Activated CD4-positive, alpha-beta memory T cell treated with anti-CD3 and anti-CD28 coated beads for 36 hours (primary cell): Measurements from ENCODE around the gene FAM98A. TPM values are rescaled to one million over a fixed set of nuclear protein-coding genes. Genes with fewer than 3 reads are reported as not detected.

ENCODE experiments used
- CTCF ChIA-PET: fragments of 350-600 bp; sonication (Branson Sonifier 250); formaldehyde crosslinking; loops from one replicate; lab custom pipeline; 2021; ENCODE audit warnings: antibody characterized with exemption, inconsistent platforms; lab: Charles Lee
- POLR2A ChIA-PET: fragments of 350-600 bp; sonication (Branson Sonifier 250); formaldehyde crosslinking; loops from one replicate; lab custom pipeline; 2021; ENCODE audit warnings: antibody characterized with exemption; lab: Charles Lee
- DNase-seq: peaks from one replicate; pipeline ENCODE4 v3.0.0-alpha.2; 2020
- H3K27ac Mint-ChIP-seq: one replicate; pipeline ENCODE4 v1.8.0; 2021; ENCODE audit warnings: mixed read lengths
- H3K27me3 Mint-ChIP-seq: one replicate; pipeline ENCODE4 v1.8.0; 2021; ENCODE audit warnings: mixed read lengths
- H3K36me3 Mint-ChIP-seq: one replicate; pipeline ENCODE4 v1.8.0; 2021; ENCODE audit warnings: mixed read lengths
- H3K4me1 Mint-ChIP-seq: one replicate; pipeline ENCODE4 v1.8.0; 2021; ENCODE audit warnings: low read depth, mixed read lengths
- H3K4me3 Mint-ChIP-seq: one replicate; pipeline ENCODE4 v1.8.0; 2021; ENCODE audit warnings: mild to moderate bottlenecking, mixed read lengths
- H3K9me3 Mint-ChIP-seq: one replicate; pipeline ENCODE4 v1.8.0; 2021; ENCODE audit warnings: mixed read lengths
- intact Hi-C: fragments of 100-400 bp; cut with micrococcal nuclease; formaldehyde crosslinking; loops from one replicate; pipeline ENCODE4 v1.15.1; 2023
- total RNA-seq, 2 experiments: library from RNA; stranded (reverse); gene quantifications; one replicate each; pipeline ENCODE4 v1.2.3, GENCODE V29; 2021

Gene FAM98A
- 10 to 100 TPM; 46.7 to 46.8 TPM for total RNA-seq

- Mint-ChIP-seq H3K4me1 (peaks cover 22% of the 10 kb centered on the region), H3K27me3 (no peaks in the 10 kb centered on the region), H3K9me3 (no peaks in the 10 kb centered on the region), H3K36me3 (peaks cover 11% of the 10 kb centered on the region), H3K27ac (peak within 1 kb of the TSS; percentile 82), H3K4me3 (peak within 1 kb of the TSS; percentile 90)
- intact Hi-C loops: loop anchor here (1.0 to 10.0 kb wide), 5 partner anchors 123 to 1322 kb away; partner anchors contain the start of genes RASGRP3, TTC27 and YIPF4
- DNase-seq: peak; percentile 99
- CTCF ChIA-PET: interaction anchor here (0.9 to 2.7 kb wide), 6 partner anchors 16 to 220 kb away, joined by 3 to 21 read pairs (median 4); partner anchors contain the start of gene RASGRP3
- POLR2A ChIA-PET: interaction anchor here (0.6 to 2.2 kb wide), 5 partner anchors 16 to 972 kb away, joined by 3 to 12 read pairs (median 3); partner anchors contain the start of genes RASGRP3 and TTC27
These were observed at the start of gene FAM98A for GRCh38 chr2:33599175-33599942. TSS of gene FAM98A (minus strand) at chr2:33599299. CDS start at chr2:33599221, 78 bp downstream.

GRCh38 chr2:33645861-33646260, 46.8 kb upstream of the FAM98A start:
- H3K4me1 Mint-ChIP-seq: no peaks in the 10 kb centered on the region
- POLR2A ChIA-PET: no interaction called here

GRCh38 chr2:33644215-33644614, 45.1 kb upstream of the FAM98A start:
- CTCF ChIA-PET: no interaction called here
- Mint-ChIP-seq H3K27ac (no peak overlapping the region), H3K9me3 (peaks cover 9% of the 10 kb centered on the region), H3K36me3 (no peaks in the 10 kb centered on the region), H3K4me1 (no peaks in the 10 kb centered on the region), H3K4me3 (no peak overlapping the region), H3K27me3 (peaks cover 4% of the 10 kb centered on the region)
- POLR2A ChIA-PET: no interaction called here
- intact Hi-C loops: no loop called here
- DNase-seq: no peak

More at GRCh38 chr2:33645861-33646260, 46.8 kb upstream of the FAM98A start:
- DNase-seq: no peak
- CTCF ChIA-PET: no interaction called here
- peaks cover 9% of the 10 kb centered on the region for H3K9me3 Mint-ChIP-seq
- intact Hi-C loops: no loop called here
- H3K4me3 Mint-ChIP-seq: no peak overlapping the region
- H3K36me3 Mint-ChIP-seq: no peaks in the 10 kb centered on the region
- H3K27ac Mint-ChIP-seq: no peak overlapping the region
- peaks cover 4% of the 10 kb centered on the region for H3K27me3 Mint-ChIP-seq

- DNase-seq: no peak
- ChIA-PET POLR2A (no interaction called here), CTCF (no interaction called here)
- no peaks in the 10 kb centered on the region for H3K27me3 Mint-ChIP-seq
- H3K4me3 Mint-ChIP-seq: no peak overlapping the region
- intact Hi-C loops: no loop called here
- H3K36me3 Mint-ChIP-seq: no peaks in the 10 kb centered on the region
- H3K27ac Mint-ChIP-seq: no peak overlapping the region
- H3K9me3 Mint-ChIP-seq: no peaks in the 10 kb centered on the region
- H3K4me1 Mint-ChIP-seq: no peaks in the 10 kb centered on the region
These were observed 36.9 kb upstream of the FAM98A start for GRCh38 chr2:33636001-33636400.

- Mint-ChIP-seq H3K36me3 (no peaks in the 10 kb centered on the region), H3K4me1 (no peaks in the 10 kb centered on the region), H3K27ac (no peak overlapping the region), H3K4me3 (no peak overlapping the region), H3K9me3 (no peaks in the 10 kb centered on the region), H3K27me3 (no peaks in the 10 kb centered on the region)
- POLR2A ChIA-PET: no interaction called here
- CTCF ChIA-PET: no interaction called here
- no peak for DNase-seq
- intact Hi-C loops: no loop called here
These were observed 35.3 kb upstream of the FAM98A start for GRCh38 chr2:33634261-33634910.

GRCh38 chr2:33633315-33633714, 34.2 kb upstream of the FAM98A start:
- no peak for DNase-seq
- Mint-ChIP-seq H3K27me3 (no peaks in the 10 kb centered on the region), H3K36me3 (no peaks in the 10 kb centered on the region), H3K27ac (no peak overlapping the region), H3K9me3 (no peaks in the 10 kb centered on the region), H3K4me1 (no peaks in the 10 kb centered on the region), H3K4me3 (no peak overlapping the region)
- ChIA-PET CTCF (no interaction called here), POLR2A (no interaction called here)
- intact Hi-C loops: no loop called here

- POLR2A ChIA-PET: no interaction called here
- H3K27me3 Mint-ChIP-seq: no peaks in the 10 kb centered on the region
- H3K36me3 Mint-ChIP-seq: no peaks in the 10 kb centered on the region
- H3K27ac Mint-ChIP-seq: no peak overlapping the region
- H3K4me3 Mint-ChIP-seq: no peak overlapping the region
- CTCF ChIA-PET: no interaction called here
- H3K9me3 Mint-ChIP-seq: no peaks in the 10 kb centered on the region
- DNase-seq: no peak
- intact Hi-C loops: no loop called here
- no peaks in the 10 kb centered on the region for H3K4me1 Mint-ChIP-seq
These were observed 33.7 kb upstream of the FAM98A start for GRCh38 chr2:33632831-33633230.

- Mint-ChIP-seq H3K9me3 (no peaks in the 10 kb centered on the region), H3K27me3 (no peaks in the 10 kb centered on the region), H3K4me3 (no peak overlapping the region), H3K36me3 (no peaks in the 10 kb centered on the region), H3K4me1 (no peaks in the 10 kb centered on the region), H3K27ac (no peak overlapping the region)
- POLR2A ChIA-PET: no interaction called here
- intact Hi-C loops: no loop called here
- CTCF ChIA-PET: no interaction called here
- no peak for DNase-seq
These were observed 29.1 kb upstream of the FAM98A start for GRCh38 chr2:33628031-33628827.

GRCh38 chr2:33619028-33619427, 19.9 kb upstream of the FAM98A start:
- intact Hi-C loops: no loop called here
- ChIA-PET CTCF (no interaction called here), POLR2A (no interaction called here)
- no peaks in the 10 kb centered on the region for H3K4me1 Mint-ChIP-seq
- H3K27ac Mint-ChIP-seq: no peak overlapping the region
- no peaks in the 10 kb centered on the region for H3K27me3 Mint-ChIP-seq
- H3K36me3 Mint-ChIP-seq: peaks cover 30% of the 10 kb centered on the region
- no peak overlapping the region for H3K4me3 Mint-ChIP-seq
- no peak for DNase-seq
- H3K9me3 Mint-ChIP-seq: peaks cover 35% of the 10 kb centered on the region

- Mint-ChIP-seq H3K27ac (no peak overlapping the region), H3K4me3 (no peak overlapping the region), H3K36me3 (peaks cover 30% of the 10 kb centered on the region), H3K9me3 (peaks cover 35% of the 10 kb centered on the region), H3K4me1 (no peaks in the 10 kb centered on the region), H3K27me3 (no peaks in the 10 kb centered on the region)
- POLR2A ChIA-PET: no interaction called here
- CTCF ChIA-PET: no interaction called here
- DNase-seq: no peak
- intact Hi-C loops: no loop called here
These were observed 18.9 kb upstream of the FAM98A start for GRCh38 chr2:33617989-33618388.

- H3K4me1 Mint-ChIP-seq: no peaks in the 10 kb centered on the region
- H3K9me3 Mint-ChIP-seq: peaks cover 35% of the 10 kb centered on the region
- H3K36me3 Mint-ChIP-seq: peaks cover 30% of the 10 kb centered on the region
- intact Hi-C loops: no loop called here
- ChIA-PET POLR2A (no interaction called here), CTCF (no interaction called here)
- DNase-seq: no peak
- H3K27ac Mint-ChIP-seq: no peak overlapping the region
- no peak overlapping the region for H3K4me3 Mint-ChIP-seq
- no peaks in the 10 kb centered on the region for H3K27me3 Mint-ChIP-seq
These were observed 18.3 kb upstream of the FAM98A start for GRCh38 chr2:33617401-33617800.

GRCh38 chr2:33616873-33617272, 17.8 kb upstream of the FAM98A start:
- ChIA-PET CTCF (no interaction called here), POLR2A (no interaction called here)
- intact Hi-C loops: no loop called here
- Mint-ChIP-seq H3K27ac (no peak overlapping the region), H3K4me3 (no peak overlapping the region), H3K4me1 (no peaks in the 10 kb centered on the region), H3K27me3 (no peaks in the 10 kb centered on the region), H3K9me3 (peaks cover 35% of the 10 kb centered on the region), H3K36me3 (peaks cover 30% of the 10 kb centered on the region)
- DNase-seq: no peak
